Neural progenitor cell (in vitro differentiated cells): ENCODE results near the gene GALR3. TPM values are rescaled to one million over a fixed set of nuclear protein-coding genes. Genes with fewer than 3 reads are reported as not detected.

Source experiments
- DNase-seq: peaks from one replicate; pipeline ENCODE4 v3.0.0-alpha.2; 2016; ENCODE audit warnings: low spot score
- H2AFZ ChIP-seq: fragments of 200-600 bp; sonication (generic); replicated peaks from 2 replicates; pipeline ENCODE4 v1.6.1; 2016; ENCODE audit warnings: antibody characterized with exemption
- H3F3A ChIP-seq: fragments of 200-600 bp; sonication (generic); 2 replicates; pipeline ENCODE4 v1.6.1; 2016; ENCODE audit warnings: antibody characterized with exemption, low read depth
- H3K27ac ChIP-seq: fragments of 200-600 bp; sonication (generic); 2 replicates; pipeline ENCODE4 v1.5.1; 2016; ENCODE audit warnings: mild to moderate bottlenecking
- H3K27me3 ChIP-seq: fragments of 200-600 bp; sonication (generic); 2 replicates; pipeline ENCODE4 v1.6.1; 2016; ENCODE audit warnings: mild to moderate bottlenecking, moderate library complexity
- H3K36me3 ChIP-seq: fragments of 200-600 bp; sonication (generic); 2 replicates; pipeline ENCODE4 v1.5.1; 2016
- H3K4me1 ChIP-seq: fragments of 200-600 bp; sonication (generic); 2 replicates; pipeline ENCODE4 v1.6.1; 2016; ENCODE audit warnings: mixed run types
- H3K4me2 ChIP-seq: fragments of 200-600 bp; sonication (generic); 2 replicates; pipeline ENCODE4 v1.6.1; 2016
- H3K4me3 ChIP-seq: fragments of 200-600 bp; sonication (generic); 2 replicates; pipeline ENCODE4 v1.5.1; 2016
- H3K79me2 ChIP-seq: fragments of 200-600 bp; sonication (generic); 2 replicates; pipeline ENCODE4 v1.6.1; 2016; ENCODE audit warnings: low read depth
- H3K9ac ChIP-seq: fragments of 200-600 bp; sonication (generic); 2 replicates; pipeline ENCODE4 v1.6.1; 2016
- H3K9me3 ChIP-seq: fragments of 200-600 bp; sonication (generic); 2 replicates; pipeline ENCODE4 v1.5.1; 2016; ENCODE audit warnings: low read depth
- H4K20me1 ChIP-seq: fragments of 200-600 bp; sonication (generic); 2 replicates; pipeline ENCODE4 v1.6.1; 2016; ENCODE audit warnings: low read depth
- H3K27ac Mint-ChIP-seq: 3 replicates; pipeline ENCODE4 v1.8.0; 2021; ENCODE audit warnings: mixed read lengths
- H3K27me3 Mint-ChIP-seq: 2 replicates; pipeline ENCODE4 v1.8.0; 2022; ENCODE audit warnings: low read depth, mild to moderate bottlenecking, inconsistent platforms, moderate library complexity, mixed read lengths; ENCODE audit not compliant: insufficient read depth
- H3K36me3 Mint-ChIP-seq: 3 replicates; pipeline ENCODE4 v1.8.0; 2021; ENCODE audit warnings: mixed read lengths
- H3K4me1 Mint-ChIP-seq: 3 replicates; pipeline ENCODE4 v1.8.0; 2021; ENCODE audit warnings: mixed read lengths
- H3K4me3 Mint-ChIP-seq: 3 replicates; pipeline ENCODE4 v1.8.0; 2021; ENCODE audit warnings: mild to moderate bottlenecking, moderate library complexity, mixed read lengths
- H3K9me3 Mint-ChIP-seq: 3 replicates; pipeline ENCODE4 v1.8.0; 2020; ENCODE audit warnings: mixed read lengths
- CTCF ChIP-seq: fragments of 200-600 bp; sonication (generic); IDR thresholded peaks from 2 replicates; pipeline ENCODE4 v1.5.1; 2017; ENCODE audit warnings: antibody characterized with exemption, mild to moderate bottlenecking
- EZH2 ChIP-seq: fragments of 200-600 bp; sonication (generic); IDR thresholded peaks from 2 replicates; pipeline ENCODE4 v1.6.1; 2017; ENCODE audit warnings: antibody characterized with exemption, mild to moderate bottlenecking, moderate library complexity
- EZH2phosphoT487 ChIP-seq: fragments of 200-600 bp; sonication (generic); IDR thresholded peaks from 2 replicates; pipeline ENCODE4 v1.6.1; 2017; ENCODE audit warnings: antibody characterized with exemption
- total RNA-seq: library from RNA; depleted of rRNA; stranded (reverse); fragments of >200 nt; gene quantifications from 2 replicates; pipeline ENCODE4 v1.2.3, GENCODE V29; 2015; ENCODE audit warnings: low replicate concordance

GALR3 gene
- total RNA-seq, 1 donor from 2014 or later, result not detected

- peak; percentile 32 for DNase-seq
- Histone ChIP-seq H3K36me3 (peaks cover 16% of the 10 kb centered on the region), H3K4me3 (peak overlapping the region; percentile 64), H3K27me3 (no peaks in the 10 kb centered on the region), H4K20me1 (peaks cover 34% of the 10 kb centered on the region), H3K9ac (peak overlapping the region; percentile 71), H3K4me2 (peak overlapping the region; percentile 81), H2AFZ (peak overlapping the region; percentile 59), H3K27ac (peak overlapping the region; percentile 46), H3F3A (peaks cover 46% of the 10 kb centered on the region), H3K4me1 (peaks cover 11% of the 10 kb centered on the region), H3K79me2 (peaks cover 59% of the 10 kb centered on the region), H3K9me3 (no peaks in the 10 kb centered on the region)
- peaks cover 22% of the 10 kb centered on the region for H3K36me3 Mint-ChIP-seq
- H3K4me3 Mint-ChIP-seq, result peak overlapping the region; percentile 95
- peak overlapping the region; percentile 90 for H3K27ac Mint-ChIP-seq
- H3K27me3 Mint-ChIP-seq, result peaks cover 2% of the 10 kb centered on the region
- peaks cover 28% of the 10 kb centered on the region for H3K4me1 Mint-ChIP-seq
- TF ChIP-seq EZH2phosphoT487 (no peak), CTCF (no peak), EZH2 (no peak)
- H3K9me3 Mint-ChIP-seq, result peaks cover 10% of the 10 kb centered on the region
Measured at GRCh38 chr22:37848587-37849088, 25.5 kb downstream of the GALR3 start.

GRCh38 chr22:37849089-37849751 lies 26.0 kb downstream of the GALR3 start, which contains the start of gene EIF3L:
Gene EIF3L, plus strand, starts transcription at chr22:37849419. Its CDS starts 31 bp downstream, at chr22:37849450.
- H4K20me1 ChIP-seq, result peaks cover 34% of the 10 kb centered on the region
- peaks cover 28% of the 10 kb centered on the region for H3K4me1 Mint-ChIP-seq
- peaks cover 16% of the 10 kb centered on the region for H3K36me3 ChIP-seq
- H3K27ac ChIP-seq, result peak within 1 kb of the TSS; percentile 46
- peaks cover 65% of the 10 kb centered on the region for H3K79me2 ChIP-seq
- H3K9me3 ChIP-seq, result no peaks in the 10 kb centered on the region
- peak within 1 kb of the TSS; percentile 71 for H3K9ac ChIP-seq
- peak; percentile 40 for TF ChIP-seq EZH2
- TF ChIP-seq EZH2phosphoT487, result no peak
- peak within 1 kb of the TSS; percentile 64 for H3K4me3 ChIP-seq
- peaks cover 10% of the 10 kb centered on the region for H3K9me3 Mint-ChIP-seq
- peaks cover 11% of the 10 kb centered on the region for H3K4me1 ChIP-seq
- peak within 1 kb of the TSS; percentile 95 for H3K4me3 Mint-ChIP-seq
- peaks cover 2% of the 10 kb centered on the region for H3K27me3 Mint-ChIP-seq
- DNase-seq, result peak; percentile 90
- no peaks in the 10 kb centered on the region for H3K27me3 ChIP-seq
- H3K4me2 ChIP-seq, result peak within 1 kb of the TSS; percentile 81
- H3K27ac Mint-ChIP-seq, result peak within 1 kb of the TSS; percentile 90
- peaks cover 41% of the 10 kb centered on the region for H3F3A ChIP-seq
- H2AFZ ChIP-seq, result peak within 1 kb of the TSS; percentile 59
- peaks cover 26% of the 10 kb centered on the region for H3K36me3 Mint-ChIP-seq

GRCh38 chr22:37850801-37851200 lies 27.6 kb downstream of the GALR3 start:
- H3K9me3 Mint-ChIP-seq, result peaks cover 4% of the 10 kb centered on the region
- no peak overlapping the region for H2AFZ ChIP-seq
- peak overlapping the region; percentile 81 for H3K4me2 ChIP-seq
- no peaks in the 10 kb centered on the region for H3K27me3 ChIP-seq
- H3K4me3 Mint-ChIP-seq, result peak overlapping the region; percentile 95
- peaks cover 11% of the 10 kb centered on the region for H3K4me1 ChIP-seq
- no peak for DNase-seq
- H3K4me3 ChIP-seq, result no peak overlapping the region
- H3K36me3 ChIP-seq, result peaks cover 16% of the 10 kb centered on the region
- H3F3A ChIP-seq, result peaks cover 26% of the 10 kb centered on the region
- TF ChIP-seq EZH2 (no peak), CTCF (no peak), EZH2phosphoT487 (no peak)
- H3K27me3 Mint-ChIP-seq, result peaks cover 2% of the 10 kb centered on the region
- no peak overlapping the region for H3K9ac ChIP-seq
- H3K27ac ChIP-seq, result no peak overlapping the region
- H3K36me3 Mint-ChIP-seq, result peaks cover 34% of the 10 kb centered on the region
- H3K79me2 ChIP-seq, result peaks cover 72% of the 10 kb centered on the region
- H3K9me3 ChIP-seq, result no peaks in the 10 kb centered on the region
- no peak overlapping the region for H3K27ac Mint-ChIP-seq
- H4K20me1 ChIP-seq, result peaks cover 47% of the 10 kb centered on the region
- peaks cover 28% of the 10 kb centered on the region for H3K4me1 Mint-ChIP-seq

- Mint-ChIP-seq H3K27ac (no peak overlapping the region), H3K4me3 (no peak overlapping the region), H3K36me3 (peaks cover 37% of the 10 kb centered on the region), H3K4me1 (peaks cover 27% of the 10 kb centered on the region), H3K9me3 (peaks cover 4% of the 10 kb centered on the region), H3K27me3 (no peaks in the 10 kb centered on the region)
- Histone ChIP-seq H3K9ac (no peak overlapping the region), H4K20me1 (peaks cover 48% of the 10 kb centered on the region), H2AFZ (no peak overlapping the region), H3K4me3 (no peak overlapping the region), H3K9me3 (no peaks in the 10 kb centered on the region), H3K36me3 (peaks cover 16% of the 10 kb centered on the region), H3K79me2 (peaks cover 72% of the 10 kb centered on the region), H3K27ac (no peak overlapping the region), H3K27me3 (no peaks in the 10 kb centered on the region), H3K4me2 (no peak overlapping the region), H3K4me1 (peaks cover 11% of the 10 kb centered on the region), H3F3A (peaks cover 20% of the 10 kb centered on the region)
- no peak for TF ChIP-seq CTCF
- TF ChIP-seq EZH2phosphoT487, result no peak
- no peak for TF ChIP-seq EZH2
- DNase-seq, result no peak
Measured at GRCh38 chr22:37852418-37852817, 29.2 kb downstream of the GALR3 start.
